SK-N-SH treated with all-trans-retinoic acid at 6 μM for 48 hours (cell line): ENCODE measurements around the gene ZNF385B.

Experiments
- ARNTL ChIP-seq: fragments of 450-650 bp; formaldehyde crosslinking; IDR thresholded peaks from 2 replicates; pipeline ENCODE4 v1.5.0; 2020; ENCODE audit warnings: low read depth, mild to moderate bottlenecking, moderate library complexity, borderline replicate concordance
- TCF4 ChIP-seq: fragments of 250-450 bp; sonication (Bioruptor Pico); IDR thresholded peaks from 2 replicates; pipeline ENCODE4 v1.8.0; 2021; ENCODE audit warnings: mild to moderate bottlenecking, moderate library complexity, borderline replicate concordance
- ZC3H10 ChIP-seq: fragments of 250-450 bp; sonication (Bioruptor Pico); IDR thresholded peaks from 2 replicates; pipeline ENCODE4 v1.5.1; 2021; ENCODE audit warnings: mild to moderate bottlenecking, moderate library complexity
- TF ChIP-seq, protein P1 (sequence below): fragments of 250-450 bp; sonication (Bioruptor Pico); IDR thresholded peaks from 2 replicates; pipeline ENCODE4 v1.8.0; 2020; ENCODE audit warnings: mild to moderate bottlenecking, moderate library complexity, borderline replicate concordance
- TF ChIP-seq, protein P2 (sequence below): fragments of 250-450 bp; sonication (Bioruptor Pico); IDR thresholded peaks from 2 replicates; pipeline ENCODE4 v1.5.1; 2020; ENCODE audit warnings: low read depth, mild to moderate bottlenecking, moderate library complexity
- TF ChIP-seq, protein P3 (sequence below): fragments of 250-450 bp; sonication (Bioruptor Pico); IDR thresholded peaks from 2 replicates; pipeline ENCODE4 v1.5.0; 2020; ENCODE audit warnings: mild to moderate bottlenecking, moderate library complexity

DNA sequence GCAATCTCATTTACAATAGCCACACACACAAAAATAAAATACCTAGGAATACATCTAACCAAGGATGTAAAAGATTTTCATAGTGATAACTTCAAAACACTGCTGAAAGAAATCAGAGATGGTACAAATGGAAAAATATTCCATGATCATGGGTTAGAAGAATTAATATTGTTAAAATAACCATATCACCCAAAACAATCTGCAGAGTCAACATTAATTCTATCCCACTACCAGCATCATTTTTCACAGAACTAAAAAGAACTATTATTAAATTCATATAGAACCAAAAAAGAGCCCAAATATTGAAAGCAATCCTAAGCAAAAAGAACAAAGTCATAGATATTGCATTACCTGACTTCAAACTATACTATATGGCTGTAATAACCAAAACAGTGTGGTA is 50.4 kb downstream of the ZNF385B start:
- TF ChIP-seq TCF4 (CRISPR knock-in tag) = no peak
- TF ChIP-seq, protein P1, sequence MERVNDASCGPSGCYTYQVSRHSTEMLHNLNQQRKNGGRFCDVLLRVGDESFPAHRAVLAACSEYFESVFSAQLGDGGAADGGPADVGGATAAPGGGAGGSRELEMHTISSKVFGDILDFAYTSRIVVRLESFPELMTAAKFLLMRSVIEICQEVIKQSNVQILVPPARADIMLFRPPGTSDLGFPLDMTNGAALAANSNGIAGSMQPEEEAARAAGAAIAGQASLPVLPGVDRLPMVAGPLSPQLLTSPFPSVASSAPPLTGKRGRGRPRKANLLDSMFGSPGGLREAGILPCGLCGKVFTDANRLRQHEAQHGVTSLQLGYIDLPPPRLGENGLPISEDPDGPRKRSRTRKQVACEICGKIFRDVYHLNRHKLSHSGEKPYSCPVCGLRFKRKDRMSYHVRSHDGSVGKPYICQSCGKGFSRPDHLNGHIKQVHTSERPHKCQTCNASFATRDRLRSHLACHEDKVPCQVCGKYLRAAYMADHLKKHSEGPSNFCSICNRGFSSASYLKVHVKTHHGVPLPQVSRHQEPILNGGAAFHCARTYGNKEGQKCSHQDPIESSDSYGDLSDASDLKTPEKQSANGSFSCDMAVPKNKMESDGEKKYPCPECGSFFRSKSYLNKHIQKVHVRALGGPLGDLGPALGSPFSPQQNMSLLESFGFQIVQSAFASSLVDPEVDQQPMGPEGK (CRISPR knock-in tag) = no peak
- TF ChIP-seq ZC3H10 = no peak
- TF ChIP-seq, protein P2, sequence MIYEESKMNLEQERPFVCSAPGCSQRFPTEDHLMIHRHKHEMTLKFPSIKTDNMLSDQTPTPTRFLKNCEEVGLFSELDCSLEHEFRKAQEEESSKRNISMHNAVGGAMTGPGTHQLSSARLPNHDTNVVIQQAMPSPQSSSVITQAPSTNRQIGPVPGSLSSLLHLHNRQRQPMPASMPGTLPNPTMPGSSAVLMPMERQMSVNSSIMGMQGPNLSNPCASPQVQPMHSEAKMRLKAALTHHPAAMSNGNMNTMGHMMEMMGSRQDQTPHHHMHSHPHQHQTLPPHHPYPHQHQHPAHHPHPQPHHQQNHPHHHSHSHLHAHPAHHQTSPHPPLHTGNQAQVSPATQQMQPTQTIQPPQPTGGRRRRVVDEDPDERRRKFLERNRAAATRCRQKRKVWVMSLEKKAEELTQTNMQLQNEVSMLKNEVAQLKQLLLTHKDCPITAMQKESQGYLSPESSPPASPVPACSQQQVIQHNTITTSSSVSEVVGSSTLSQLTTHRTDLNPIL = no peak
- TF ChIP-seq ARNTL (CRISPR knock-in tag) = no peak
- TF ChIP-seq, protein P3, sequence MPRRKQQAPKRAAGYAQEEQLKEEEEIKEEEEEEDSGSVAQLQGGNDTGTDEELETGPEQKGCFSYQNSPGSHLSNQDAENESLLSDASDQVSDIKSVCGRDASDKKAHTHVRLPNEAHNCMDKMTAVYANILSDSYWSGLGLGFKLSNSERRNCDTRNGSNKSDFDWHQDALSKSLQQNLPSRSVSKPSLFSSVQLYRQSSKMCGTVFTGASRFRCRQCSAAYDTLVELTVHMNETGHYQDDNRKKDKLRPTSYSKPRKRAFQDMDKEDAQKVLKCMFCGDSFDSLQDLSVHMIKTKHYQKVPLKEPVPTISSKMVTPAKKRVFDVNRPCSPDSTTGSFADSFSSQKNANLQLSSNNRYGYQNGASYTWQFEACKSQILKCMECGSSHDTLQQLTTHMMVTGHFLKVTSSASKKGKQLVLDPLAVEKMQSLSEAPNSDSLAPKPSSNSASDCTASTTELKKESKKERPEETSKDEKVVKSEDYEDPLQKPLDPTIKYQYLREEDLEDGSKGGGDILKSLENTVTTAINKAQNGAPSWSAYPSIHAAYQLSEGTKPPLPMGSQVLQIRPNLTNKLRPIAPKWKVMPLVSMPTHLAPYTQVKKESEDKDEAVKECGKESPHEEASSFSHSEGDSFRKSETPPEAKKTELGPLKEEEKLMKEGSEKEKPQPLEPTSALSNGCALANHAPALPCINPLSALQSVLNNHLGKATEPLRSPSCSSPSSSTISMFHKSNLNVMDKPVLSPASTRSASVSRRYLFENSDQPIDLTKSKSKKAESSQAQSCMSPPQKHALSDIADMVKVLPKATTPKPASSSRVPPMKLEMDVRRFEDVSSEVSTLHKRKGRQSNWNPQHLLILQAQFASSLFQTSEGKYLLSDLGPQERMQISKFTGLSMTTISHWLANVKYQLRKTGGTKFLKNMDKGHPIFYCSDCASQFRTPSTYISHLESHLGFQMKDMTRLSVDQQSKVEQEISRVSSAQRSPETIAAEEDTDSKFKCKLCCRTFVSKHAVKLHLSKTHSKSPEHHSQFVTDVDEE (CRISPR knock-in tag) = no peak
